GM21723 (cell line): Measurements from ENCODE around the gene SLIT2.

Experiments
- ATAC-seq: cut with Tn5 transposase; IDR thresholded peaks from one replicate; pipeline ENCODE4 v1.9.1; 2021; ENCODE audit warnings: mild to moderate bottlenecking, moderate library complexity; ENCODE audit not compliant: unreplicated experiment

The SLIT2 gene

DNA sequence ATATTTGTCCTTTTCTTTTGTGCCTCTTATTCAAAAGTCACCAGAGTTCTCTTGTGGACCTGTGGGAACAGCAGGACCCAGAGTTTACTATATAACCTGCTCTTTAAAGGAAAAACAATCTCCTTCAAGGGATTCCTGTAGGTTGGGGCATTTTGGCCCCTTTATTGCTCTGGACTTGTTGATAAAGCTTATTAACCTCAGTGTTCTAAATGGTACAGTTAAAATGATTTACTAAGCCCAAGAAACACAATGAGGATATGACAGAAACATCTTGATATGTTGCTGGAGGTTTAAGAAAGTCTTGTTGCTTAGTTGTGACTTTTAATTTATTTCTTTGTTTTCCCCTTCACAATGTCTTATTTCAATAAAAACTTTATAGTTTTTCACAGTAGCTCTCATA lies 46.8 kb downstream of the SLIT2 start:
- no peak for ATAC-seq

DNA sequence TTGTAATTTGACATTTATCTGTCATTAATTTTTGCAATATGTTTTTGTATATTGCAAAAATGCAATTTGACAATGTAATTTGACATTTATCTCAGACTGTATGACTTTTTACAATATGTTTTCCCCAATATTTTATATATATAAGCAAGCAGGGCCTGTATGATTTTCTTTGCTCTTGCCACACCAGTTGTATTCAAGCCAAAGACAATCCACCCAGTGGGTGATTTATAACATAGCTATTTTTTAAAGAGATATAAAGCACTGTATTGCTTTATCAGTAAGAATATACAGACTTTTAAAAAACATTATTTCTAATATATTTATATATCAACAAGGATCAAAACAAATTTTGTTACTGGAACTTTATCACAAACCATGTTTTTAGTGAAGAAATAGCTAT lies 47.3 kb downstream of the SLIT2 start:
- ATAC-seq, result no peak

DNA sequence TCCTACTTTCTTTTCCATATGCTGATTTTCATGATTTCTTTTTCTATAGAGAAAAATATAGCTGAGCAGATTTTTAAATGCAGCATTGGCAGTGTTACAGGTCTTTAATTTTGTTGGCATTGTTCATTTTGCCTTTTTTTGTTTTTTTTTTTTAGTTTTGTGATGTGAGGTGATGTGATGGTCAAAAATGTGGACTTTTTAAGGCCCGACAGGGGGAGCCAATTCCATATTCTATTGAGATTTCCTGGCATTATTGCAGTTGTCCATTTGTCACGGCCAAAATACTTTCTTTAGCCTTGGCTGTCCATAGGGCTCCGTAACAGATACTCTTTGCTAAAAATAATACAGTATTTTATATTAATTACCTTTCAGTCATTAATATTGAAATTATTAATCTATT lies 47.8 kb downstream of the SLIT2 start:
- ATAC-seq, result no peak

DNA sequence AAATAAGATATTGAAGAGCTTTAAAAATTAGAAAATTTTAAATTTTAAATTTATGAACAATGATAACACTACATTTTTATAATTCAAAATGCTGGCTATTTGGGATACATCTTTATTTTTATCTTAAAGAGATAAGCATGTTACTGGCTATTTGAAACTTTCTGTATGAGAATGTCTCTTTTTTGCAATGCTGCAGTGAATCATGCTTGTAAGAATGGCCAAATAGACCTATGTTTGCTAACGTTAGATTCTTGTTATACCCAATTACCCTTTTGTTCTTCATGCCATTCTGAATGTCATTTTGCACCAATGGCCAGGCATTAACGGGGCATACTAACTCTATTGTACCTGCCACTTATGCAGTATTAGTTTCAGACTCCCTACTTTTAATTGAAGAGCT lies 49.5 kb downstream of the SLIT2 start:
- no peak for ATAC-seq
